Measurements from ENCODE around the gene NCOA1. TPM values are rescaled to one million over a fixed set of nuclear protein-coding genes. Genes with fewer than 3 reads are reported as not detected.

Gene NCOA1
- total RNA-seq, 1 experiment from 2014 or later: 27.5 TPM

GRCh38 chr2:24683408-24683807 lies 192.4 kb downstream of the NCOA1 start:
- no peak for DNase-seq (ENCODE audit: low read depth)

GRCh38 chr2:24690524-24690923 lies 199.5 kb downstream of the NCOA1 start:
- no peak for DNase-seq (ENCODE audit: low read depth)

DNA sequence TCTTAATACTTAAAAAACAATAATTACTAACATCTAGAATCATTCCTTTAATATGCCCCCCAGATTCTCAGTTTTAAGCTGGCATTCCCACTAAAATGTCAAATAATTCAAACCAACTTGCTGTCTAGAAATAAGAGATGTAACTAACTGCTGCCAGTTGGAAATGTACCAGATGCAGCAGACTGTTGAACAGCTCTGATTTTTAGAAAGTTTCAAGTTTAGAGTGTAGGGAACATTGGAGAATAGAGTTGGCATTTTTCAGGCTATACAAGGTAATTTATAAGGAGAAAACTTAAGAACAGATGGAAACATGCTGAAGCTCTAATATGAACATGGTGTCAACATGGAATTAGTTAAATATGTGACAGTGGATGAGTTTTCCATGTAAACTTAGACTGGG lies 200.8 kb downstream of the NCOA1 start:
- DNase-seq (ENCODE audit: low read depth): no peak

DNA sequence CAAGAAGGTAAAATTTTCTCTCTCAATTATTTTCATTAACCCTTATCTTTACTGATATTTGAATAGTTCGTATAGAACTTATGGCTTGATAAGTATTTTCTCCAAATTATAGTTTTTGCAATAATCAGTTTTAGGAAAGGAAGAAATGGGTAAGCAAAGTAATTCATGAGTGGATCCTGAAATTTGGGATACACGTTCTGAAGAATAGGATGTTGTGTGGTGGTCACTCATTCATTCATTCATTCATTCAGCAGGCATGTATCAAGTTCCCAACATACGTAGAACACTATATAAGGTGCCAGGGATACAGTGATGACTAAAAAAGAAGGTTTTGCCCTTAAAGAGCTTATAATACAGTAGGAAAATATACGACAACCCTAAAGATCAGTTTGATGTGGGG lies 206.7 kb downstream of the NCOA1 start:
- no peak for DNase-seq (ENCODE audit: low read depth)

DNA sequence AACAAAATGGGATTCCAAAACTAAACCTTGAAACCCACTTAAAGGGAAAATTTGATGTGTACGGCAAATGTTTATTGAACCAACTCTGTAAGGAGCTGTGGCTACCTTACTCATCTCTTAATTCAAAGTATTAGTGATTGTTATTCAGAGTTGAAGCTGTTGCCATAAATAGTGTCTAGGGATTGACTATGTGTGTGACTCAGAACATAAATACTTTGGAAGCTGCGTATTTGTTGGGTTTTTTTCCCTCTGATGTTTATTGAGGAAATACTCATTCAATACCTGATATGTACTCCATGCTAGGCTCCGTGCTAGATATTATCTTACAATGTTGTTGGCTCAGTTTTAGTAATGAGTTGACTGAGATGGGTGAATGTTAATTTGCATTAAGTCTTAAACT lies 211.7 kb downstream of the NCOA1 start:
- DNase-seq (ENCODE audit: low read depth): peak; percentile 86

GRCh38 chr2:24704692-24705091 lies 213.6 kb downstream of the NCOA1 start:
- DNase-seq (ENCODE audit: low read depth): no peak

- DNase-seq (ENCODE audit: low read depth): no peak
Observed at GRCh38 chr2:24707143-24707542, 216.1 kb downstream of the NCOA1 start.

DNA sequence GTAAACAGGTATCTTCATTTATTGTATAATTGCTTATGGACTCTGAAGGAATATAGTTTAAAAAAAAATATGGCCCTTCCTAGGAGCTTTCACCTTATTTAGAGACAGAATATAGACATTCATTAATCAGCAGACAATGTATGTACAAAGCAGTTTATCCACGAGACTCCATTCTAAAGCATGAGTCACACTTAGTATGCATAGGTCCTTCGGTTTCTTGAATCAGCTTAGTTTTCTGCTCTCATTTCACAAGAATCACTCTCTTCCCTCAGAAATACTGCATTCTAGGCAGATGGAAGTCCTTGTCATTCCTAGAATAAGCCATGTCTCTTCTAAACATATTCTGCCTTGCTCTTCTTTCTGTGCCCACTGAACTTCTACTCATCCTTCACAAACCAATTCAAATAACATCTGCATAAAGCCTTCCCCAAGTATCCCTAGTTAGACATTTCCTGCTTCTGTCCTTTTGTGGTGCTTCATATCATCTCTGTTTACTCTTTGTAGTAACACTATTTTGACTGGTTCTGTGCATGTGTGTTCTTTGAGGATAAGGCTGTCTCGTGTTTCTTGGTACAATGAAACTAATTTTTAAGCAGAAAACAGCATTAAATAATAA lies 217.6 kb downstream of the NCOA1 start:
- DNase-seq (ENCODE audit: low read depth): no peak

- no peak for DNase-seq (ENCODE audit: low read depth)
Observed at GRCh38 chr2:24710806-24711205, 219.8 kb downstream of the NCOA1 start.

DNA sequence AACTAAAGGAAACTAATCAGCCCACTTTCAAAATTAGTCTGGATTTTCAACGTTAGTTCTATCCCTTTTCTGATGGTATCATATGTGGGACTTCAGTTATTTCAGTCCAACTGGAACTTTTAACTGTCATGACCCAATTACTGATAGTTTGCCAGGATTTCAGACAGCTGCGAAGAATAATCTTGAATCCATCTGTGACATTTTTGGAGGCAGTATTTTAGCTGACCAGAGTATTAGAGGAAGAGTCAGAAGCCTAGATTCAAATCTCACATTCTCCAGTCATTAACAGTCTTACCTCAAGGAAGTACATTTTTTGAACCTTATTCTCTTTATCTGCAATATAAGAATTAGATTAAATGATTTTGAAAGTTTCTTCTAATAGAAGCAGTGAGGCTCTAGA lies 220.8 kb downstream of the NCOA1 start:
- DNase-seq (ENCODE audit: low read depth): peak; percentile 58

DNA sequence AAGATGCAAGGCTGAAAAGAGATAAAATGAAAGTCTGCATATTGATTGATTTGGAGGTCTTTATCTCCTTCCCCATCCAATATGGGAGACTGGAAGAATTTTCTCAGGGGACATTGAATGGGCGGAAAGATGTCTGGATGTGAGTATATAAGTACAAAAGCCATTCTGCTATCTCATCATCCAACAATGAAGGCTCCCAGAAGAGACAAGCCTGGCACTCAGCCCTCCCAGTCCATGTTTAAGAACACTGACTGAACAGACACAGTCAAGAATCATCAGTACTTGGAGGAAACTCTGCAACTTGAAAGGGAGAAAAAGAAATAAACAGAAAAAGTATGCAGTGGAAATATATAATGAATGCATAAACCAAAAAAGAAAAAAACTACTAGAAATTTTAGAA lies 221.2 kb downstream of the NCOA1 start:
- DNase-seq (ENCODE audit: low read depth): no peak

- no peak for DNase-seq (ENCODE audit: low read depth)
Observed at GRCh38 chr2:24717263-24717951, 226.4 kb downstream of the NCOA1 start.

DNA sequence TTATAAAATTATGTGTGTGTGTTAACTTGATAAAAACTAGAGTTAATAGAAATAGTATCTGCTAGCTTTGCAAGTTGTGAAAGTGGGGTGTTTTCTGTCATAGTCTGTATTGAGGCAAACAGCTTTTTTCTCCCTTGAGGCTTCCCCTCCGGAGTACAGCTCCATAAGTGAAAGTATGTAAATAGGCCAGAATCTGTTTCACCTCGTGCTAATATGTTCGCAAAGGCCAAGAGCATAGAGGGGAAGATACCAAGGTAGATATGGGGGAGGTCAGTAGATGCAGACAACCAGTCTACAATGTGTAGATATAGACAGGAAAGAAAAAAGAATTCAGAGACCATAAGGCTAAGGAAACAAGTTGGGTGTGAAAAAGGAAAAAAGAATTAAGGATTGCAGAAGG lies 229.3 kb downstream of the NCOA1 start:
- DNase-seq (ENCODE audit: low read depth): no peak

DNA sequence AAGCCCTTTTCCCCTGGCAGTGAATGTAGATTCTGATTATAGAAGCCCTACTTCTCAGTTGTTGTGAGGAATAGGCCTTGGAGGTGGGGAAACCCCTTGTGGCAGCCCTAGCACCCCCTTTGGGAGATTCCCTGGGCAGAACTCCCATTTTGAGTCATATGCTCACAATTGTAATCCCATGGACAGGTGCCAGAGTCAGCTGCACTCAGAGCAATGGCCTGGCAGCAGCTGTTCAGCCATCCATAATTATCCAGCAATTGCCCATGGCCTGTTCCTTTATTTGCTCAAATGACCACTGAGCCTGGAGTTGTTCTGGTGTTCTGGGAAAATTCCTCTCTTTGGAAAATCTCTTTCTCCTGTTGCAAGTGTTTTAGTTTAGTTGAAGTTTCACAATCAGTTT lies 230.4 kb downstream of the NCOA1 start:
- peak; percentile 99 for DNase-seq (ENCODE audit: low read depth)

DNA sequence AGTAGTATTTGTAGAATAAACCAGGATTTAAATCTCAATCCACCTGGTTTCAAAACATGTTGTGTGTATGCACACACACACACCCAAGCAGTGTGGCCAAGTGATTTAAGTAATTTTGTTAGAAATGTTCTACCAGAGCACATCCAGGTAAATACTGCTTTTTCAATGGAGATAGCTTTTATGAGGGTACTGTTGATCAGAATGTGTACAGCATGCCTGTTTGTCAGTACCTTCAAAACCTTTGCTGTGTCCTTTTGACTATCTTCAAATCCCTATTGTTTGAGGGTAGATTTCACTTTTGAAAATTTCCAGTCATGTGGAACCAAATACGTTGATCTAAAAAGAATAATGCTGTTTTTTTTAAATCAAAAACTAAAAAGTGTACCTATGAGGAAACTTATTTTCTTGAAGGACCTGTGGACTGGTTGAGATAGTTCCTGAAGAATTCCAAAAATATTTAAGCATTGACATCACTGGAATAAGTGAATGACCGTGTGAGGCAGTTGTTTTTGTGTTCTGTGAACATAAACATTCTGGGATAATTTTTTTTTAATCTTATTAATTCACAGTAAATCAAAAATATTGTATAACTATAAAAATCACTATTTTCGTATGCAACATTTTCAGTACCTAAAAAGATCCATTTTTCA lies 231.2 kb downstream of the NCOA1 start:
- DNase-seq (ENCODE audit: low read depth): peak; percentile 24

GRCh38 chr2:24723191-24723590 lies 232.1 kb downstream of the NCOA1 start:
- no peak for DNase-seq (ENCODE audit: low read depth)

GRCh38 chr2:24723665-24724064 lies 232.6 kb downstream of the NCOA1 start:
- peak; percentile 24 for DNase-seq (ENCODE audit: low read depth)

DNA sequence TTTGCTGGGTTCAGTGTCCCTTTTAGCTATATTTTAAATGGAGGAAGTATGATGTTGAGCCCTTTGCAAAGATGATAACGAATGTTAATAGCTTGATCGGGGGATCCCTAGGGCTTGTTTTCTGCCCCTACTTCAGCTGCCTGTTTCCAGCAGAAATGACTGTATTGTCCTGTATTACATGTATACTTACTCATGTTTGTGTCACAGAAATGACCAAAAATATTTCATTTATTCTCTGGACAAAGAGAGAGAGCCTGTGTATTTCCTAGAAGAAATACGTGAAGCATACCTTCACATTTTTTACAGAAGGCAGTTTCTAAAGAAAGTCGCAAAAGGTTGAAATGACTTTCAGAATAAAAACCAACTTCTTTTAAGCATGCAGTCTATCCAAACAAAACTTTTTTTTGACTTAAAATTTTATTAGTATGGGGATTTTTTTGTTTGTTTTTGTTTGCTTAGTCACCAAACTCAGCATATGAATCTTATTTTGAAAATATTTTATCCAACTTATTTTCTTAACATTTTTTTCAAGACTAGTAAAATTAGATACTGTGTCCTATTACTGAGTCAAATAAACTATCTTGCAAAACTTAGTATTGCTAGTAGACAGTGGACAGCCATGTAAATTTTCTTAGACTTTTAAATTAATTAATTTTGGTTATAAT lies 233.2 kb downstream of the NCOA1 start:
- peak; percentile 56 for DNase-seq (ENCODE audit: low read depth)

DNA sequence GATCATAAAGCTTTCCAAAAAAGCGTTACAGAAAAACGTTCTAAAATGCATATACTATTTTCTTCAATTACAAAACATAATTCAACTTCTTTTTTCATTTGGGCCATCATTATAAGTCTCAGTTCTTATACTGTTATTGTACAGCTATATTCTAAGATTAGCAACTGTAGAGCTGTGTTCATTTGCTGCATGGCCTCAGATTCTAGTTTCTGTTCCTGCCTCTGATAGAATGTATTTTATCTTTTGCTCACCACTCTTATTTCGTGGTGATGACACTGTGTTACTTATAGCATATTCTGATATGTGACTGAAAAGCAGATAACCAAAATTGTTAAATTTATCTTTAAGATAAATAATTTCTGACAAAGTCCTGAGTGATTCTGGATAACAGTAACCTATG lies 234.9 kb downstream of the NCOA1 start:
- DNase-seq (ENCODE audit: low read depth): no peak

DNA sequence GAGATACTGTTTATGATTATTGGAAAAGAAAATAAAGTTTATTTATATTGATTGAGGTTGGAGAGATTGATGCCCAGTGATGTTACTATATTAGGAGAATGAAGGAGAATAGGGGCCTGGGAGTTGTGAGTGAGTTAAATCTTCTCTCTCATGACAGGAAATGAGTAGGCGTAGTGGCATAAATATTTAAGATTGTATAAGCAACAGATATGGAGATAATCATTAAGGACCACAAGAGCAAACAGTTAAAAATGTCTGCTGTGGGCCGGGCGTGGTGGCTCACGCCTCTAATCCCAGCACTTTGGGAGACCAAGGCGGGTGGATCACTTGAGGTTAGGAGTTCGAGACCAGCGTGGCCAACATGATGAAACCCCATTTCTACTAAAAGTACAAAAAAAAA lies 239.4 kb downstream of the NCOA1 start:
- DNase-seq (ENCODE audit: low read depth): no peak

- DNase-seq (ENCODE audit: low read depth): no peak
Observed at GRCh38 chr2:24731040-24731439, 240.0 kb downstream of the NCOA1 start.

DNA sequence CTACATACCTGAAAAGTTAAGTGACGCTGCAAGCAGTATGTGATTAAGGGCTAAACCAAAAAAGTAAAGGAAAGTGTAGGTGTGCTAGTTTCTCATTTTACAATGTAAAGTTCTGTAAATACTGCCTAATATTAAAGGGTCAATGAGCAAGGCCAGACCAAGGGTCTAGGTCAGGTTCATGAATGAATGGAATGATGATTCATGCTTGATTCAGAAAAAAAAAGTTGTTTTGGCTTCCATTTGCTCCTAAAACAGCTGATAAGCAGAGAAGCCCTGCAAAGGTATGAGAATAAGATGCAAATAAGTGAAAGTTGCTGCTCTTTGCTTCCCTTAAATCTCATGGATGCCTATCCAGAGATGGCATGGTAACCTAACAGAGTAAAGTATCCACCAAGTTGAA lies 240.9 kb downstream of the NCOA1 start:
- DNase-seq (ENCODE audit: low read depth): peak; percentile 34

DNA sequence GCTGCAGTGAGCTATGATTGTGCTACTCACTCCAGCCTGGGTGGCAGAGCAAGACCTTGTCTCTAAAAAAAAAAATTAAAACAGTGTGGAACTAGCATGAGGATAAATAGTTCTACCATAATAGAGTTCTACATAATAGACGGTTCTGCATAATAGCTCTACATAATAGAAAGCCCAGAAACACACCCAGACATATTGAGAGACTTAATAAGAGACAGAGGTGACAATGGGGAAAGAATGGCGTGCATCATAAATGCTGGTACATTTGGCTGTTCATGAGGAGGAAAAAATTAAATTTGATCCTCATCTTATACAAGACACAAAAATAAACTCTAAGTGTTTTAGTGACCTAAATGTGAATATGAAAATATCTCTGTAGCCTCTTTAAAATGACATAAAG lies 243.7 kb downstream of the NCOA1 start:
- no peak for DNase-seq (ENCODE audit: low read depth)

All from LHCN-M2 (cell line).